Breast epithelium (tissue), 3 donors: ENCODE results near the gene PTH1R.

Experiments used
- POLR2A ChIP-seq: fragments of 450-650 bp; IDR thresholded peaks from one replicate; pipeline ENCODE4 v1.6.1; 2016; ENCODE audit warnings: antibody characterized with exemption, mild to moderate bottlenecking, moderate library complexity
- POLR2AphosphoS5 ChIP-seq, 3 donors: sonication (generic); formaldehyde crosslinking; IDR thresholded peaks; one replicate each; pipeline ENCODE4 v1.6.1; 2017; ENCODE audit warnings: antibody characterized with exemption in 3 of 3
- TF ChIP-seq, protein P1 (sequence below), 3 donors: fragments of 450-650 bp; IDR thresholded peaks; one replicate each; pipeline ENCODE4 v1.5.1; 2016 to 2017; ENCODE audit warnings: antibody characterized with exemption in 3 of 3, mild to moderate bottlenecking in 3 of 3, moderate library complexity in 3 of 3

DNA sequence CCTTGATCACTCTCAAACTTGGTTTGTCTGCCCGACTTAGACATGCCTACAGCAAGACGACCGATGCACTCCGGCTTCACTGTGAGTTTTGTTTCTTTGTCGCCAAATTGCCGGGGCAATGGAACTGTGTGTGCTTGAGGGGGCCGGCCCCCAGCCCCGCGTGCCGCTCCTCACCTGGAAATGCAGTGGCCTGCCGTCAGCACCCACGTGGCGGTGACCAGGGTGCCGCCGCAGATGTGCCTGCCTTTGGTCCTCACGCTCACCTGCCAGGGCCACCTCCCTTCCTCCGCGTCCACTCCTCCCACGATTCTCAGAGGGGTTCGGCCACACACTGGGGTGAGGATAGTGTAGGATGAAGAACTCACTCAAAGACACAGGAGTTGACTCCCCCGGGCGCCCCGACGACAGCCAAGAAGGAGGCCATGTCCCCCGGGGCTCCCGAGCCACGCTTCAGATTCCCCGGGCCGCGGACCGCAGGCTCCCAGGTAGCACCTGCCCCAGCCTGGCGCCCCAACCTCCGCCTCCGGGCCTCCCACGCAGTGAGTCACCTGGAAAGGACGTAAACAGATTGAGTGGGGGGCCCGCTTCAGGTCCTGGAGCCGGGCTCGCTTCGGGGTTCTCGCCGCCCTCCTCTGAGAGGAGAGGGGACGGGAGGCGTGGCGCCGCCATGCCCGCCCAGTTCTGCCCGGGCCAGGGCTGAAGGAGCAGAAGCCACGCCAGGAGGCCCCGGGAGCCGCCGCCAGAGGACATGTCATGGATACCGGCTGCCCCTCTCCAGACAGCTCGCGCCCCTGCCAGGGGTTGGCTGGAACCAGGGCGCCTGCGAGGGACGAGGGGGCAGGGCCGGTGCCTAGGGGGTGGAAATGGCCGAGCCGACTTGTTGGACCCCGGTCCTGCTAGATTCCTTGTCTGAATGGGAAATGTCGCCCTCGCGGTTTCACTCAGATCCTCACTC is 43.9 kb upstream of the PTH1R start:
- TF ChIP-seq, protein P1, sequence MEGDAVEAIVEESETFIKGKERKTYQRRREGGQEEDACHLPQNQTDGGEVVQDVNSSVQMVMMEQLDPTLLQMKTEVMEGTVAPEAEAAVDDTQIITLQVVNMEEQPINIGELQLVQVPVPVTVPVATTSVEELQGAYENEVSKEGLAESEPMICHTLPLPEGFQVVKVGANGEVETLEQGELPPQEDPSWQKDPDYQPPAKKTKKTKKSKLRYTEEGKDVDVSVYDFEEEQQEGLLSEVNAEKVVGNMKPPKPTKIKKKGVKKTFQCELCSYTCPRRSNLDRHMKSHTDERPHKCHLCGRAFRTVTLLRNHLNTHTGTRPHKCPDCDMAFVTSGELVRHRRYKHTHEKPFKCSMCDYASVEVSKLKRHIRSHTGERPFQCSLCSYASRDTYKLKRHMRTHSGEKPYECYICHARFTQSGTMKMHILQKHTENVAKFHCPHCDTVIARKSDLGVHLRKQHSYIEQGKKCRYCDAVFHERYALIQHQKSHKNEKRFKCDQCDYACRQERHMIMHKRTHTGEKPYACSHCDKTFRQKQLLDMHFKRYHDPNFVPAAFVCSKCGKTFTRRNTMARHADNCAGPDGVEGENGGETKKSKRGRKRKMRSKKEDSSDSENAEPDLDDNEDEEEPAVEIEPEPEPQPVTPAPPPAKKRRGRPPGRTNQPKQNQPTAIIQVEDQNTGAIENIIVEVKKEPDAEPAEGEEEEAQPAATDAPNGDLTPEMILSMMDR (IDR thresholded peaks at IDR 0.05): no peak
- TF ChIP-seq POLR2A (no peak), POLR2AphosphoS5 (IDR thresholded peaks at IDR 0.05) (no peak)
